Left cardiac atrium (tissue), 4 donors: ENCODE measurements around the gene ITIH3. TPM values are rescaled to one million over a fixed set of nuclear protein-coding genes. Genes with fewer than 3 reads are reported as not detected.

Experiments used
- ATAC-seq, 2 donors: fragments of 200-7000 bp; cut with Tn5 transposase; one replicate each; pipeline ENCODE4 v1.9.1; 2020; ENCODE audit warnings: mild to moderate bottlenecking in 2 of 2, moderate library complexity in 2 of 2
- DNase-seq: peaks from one replicate; pipeline ENCODE4 v3.0.0-alpha.2; 2020
- intact Hi-C, 2 donors: fragments of 100-400 bp; cut with DNase I; formaldehyde crosslinking; loops; one replicate each; pipeline versions ENCODE4 v1.14.1 to v1.15.1; 2022 to 2023
- total RNA-seq, 2 donors: library from RNA; stranded (reverse); fragmentation: NEBNext Ultra II Directional; extraction: Animal tissue kit (Norgen Biotek cat#: 25700); gene quantifications; one replicate each; pipeline ENCODE4 v1.2.1, GENCODE V29; 2021
- donor health status: DM: no; HTN: yes; CAD: no.
- donor health status: DM: no; HTN: yes; CAD: no; lungs with severe emphysema.
- donor health status: DM: yes; HTN: yes; CAD: no.
- donor health status: Dilated cardiomyopathy.

The ITIH3 gene
- total RNA-seq, 2 donors from 2014 or later, result 0.55 to 0.62 TPM

- intact Hi-C loops, result no loop called here
- no peak for ATAC-seq
- no peak for DNase-seq
Measured at GRCh38 chr3:52836471-52836845, 41.9 kb downstream of the ITIH3 start.

GRCh38 chr3:52836986-52837385 lies 42.4 kb downstream of the ITIH3 start:
- DNase-seq, result no peak
- intact Hi-C loops, result no loop called here

GRCh38 chr3:52838561-52839267 lies 44.1 kb downstream of the ITIH3 start:
- ATAC-seq (no peak), DNase-seq (no peak)
- intact Hi-C loops, result no loop called here

More at GRCh38 chr3:52836986-52837385, 42.4 kb downstream of the ITIH3 start:
- ATAC-seq, result peak in 1 of 2 donors; percentile 6

GRCh38 chr3:52839268-52839575 lies 44.6 kb downstream of the ITIH3 start:
- intact Hi-C loops, result no loop called here
- DNase-seq (no peak), ATAC-seq (no peak)

GRCh38 chr3:52839892-52840545 lies 45.4 kb downstream of the ITIH3 start:
- intact Hi-C loops, result no loop called here
- no peak for ATAC-seq
- no peak for DNase-seq

- DNase-seq, result no peak
- peak in 1 of 2 donors; percentile 3 for ATAC-seq
- intact Hi-C loops, result no loop called here
Measured at GRCh38 chr3:52841211-52841980, 46.8 kb downstream of the ITIH3 start.

- intact Hi-C loops, result no loop called here
- DNase-seq, result no peak
- ATAC-seq, result no peak
Measured at GRCh38 chr3:52841981-52842340, 47.4 kb downstream of the ITIH3 start.

- intact Hi-C loops, result no loop called here
- peak; percentile 64 to 69 for ATAC-seq
- DNase-seq, result no peak
Measured at GRCh38 chr3:52842424-52842823, 47.8 kb downstream of the ITIH3 start.

GRCh38 chr3:52843108-52843865 lies 48.7 kb downstream of the ITIH3 start:
- intact Hi-C loops, result no loop called here
- ATAC-seq, result no peak
- no peak for DNase-seq

GRCh38 chr3:52843881-52844280 lies 49.3 kb downstream of the ITIH3 start:
- ATAC-seq (no peak), DNase-seq (no peak)
- intact Hi-C loops, result no loop called here

- intact Hi-C loops, result no loop called here
- ATAC-seq, result no peak
- no peak for DNase-seq
Measured at GRCh38 chr3:52844290-52844975, 49.8 kb downstream of the ITIH3 start.

- DNase-seq, result peak; percentile 70
- intact Hi-C loops, result loop anchor here in 1 of 2 donors (5.0 kb wide), 1 partner anchor 47 kb away; no protein-coding TSS in a partner anchor
Measured at GRCh38 chr3:52845157-52845556, 50.6 kb downstream of the ITIH3 start.

GRCh38 chr3:52845691-52846431 lies 51.3 kb downstream of the ITIH3 start:
- intact Hi-C loops, result loop anchor here in 1 of 2 donors (5.0 kb wide), 1 partner anchor 46 kb away; no protein-coding TSS in a partner anchor

More at GRCh38 chr3:52845157-52845556, 50.6 kb downstream of the ITIH3 start:
- ATAC-seq, result peak; percentile 65 to 77

GRCh38 chr3:52846432-52846965 lies 51.9 kb downstream of the ITIH3 start:
- intact Hi-C loops, result loop anchor here in 1 of 2 donors (5.0 kb wide), 1 partner anchor 46 kb away; no protein-coding TSS in a partner anchor
- ATAC-seq, result no peak
- no peak for DNase-seq

More at GRCh38 chr3:52845691-52846431, 51.3 kb downstream of the ITIH3 start:
- ATAC-seq, result peak; percentile 5 to 16
- no peak for DNase-seq

- intact Hi-C loops, result loop anchor here in 1 of 2 donors (5.0 kb wide), 1 partner anchor 45 kb away; no protein-coding TSS in a partner anchor
- ATAC-seq, result no peak
- no peak for DNase-seq
Measured at GRCh38 chr3:52847241-52847640, 52.6 kb downstream of the ITIH3 start.

GRCh38 chr3:52847726-52848125 lies 53.1 kb downstream of the ITIH3 start:
- no peak for ATAC-seq
- intact Hi-C loops, result loop anchor here in 1 of 2 donors (5.0 kb wide), 1 partner anchor 45 kb away; no protein-coding TSS in a partner anchor

GRCh38 chr3:52848617-52849016 lies 54.0 kb downstream of the ITIH3 start:
- intact Hi-C loops, result loop anchor here in 1 of 2 donors (5.0 kb wide), 1 partner anchor 44 kb away; no protein-coding TSS in a partner anchor
- ATAC-seq (peak in 1 of 2 donors; percentile 67), DNase-seq (no peak)

More at GRCh38 chr3:52847726-52848125, 53.1 kb downstream of the ITIH3 start:
- no peak for DNase-seq
